HG03460 (cell line): ENCODE measurements around the gene UTS2B.
"Not testable (repeated sequence)": the region's sequence is repeated elsewhere in the genome, so short reads cannot be mapped to it uniquely, and the experiment has no call there.

Source experiments
- ATAC-seq: cut with Tn5 transposase; IDR thresholded peaks from one replicate; pipeline ENCODE4 v1.9.1; 2021; ENCODE audit not compliant: unreplicated experiment

Gene UTS2B

DNA sequence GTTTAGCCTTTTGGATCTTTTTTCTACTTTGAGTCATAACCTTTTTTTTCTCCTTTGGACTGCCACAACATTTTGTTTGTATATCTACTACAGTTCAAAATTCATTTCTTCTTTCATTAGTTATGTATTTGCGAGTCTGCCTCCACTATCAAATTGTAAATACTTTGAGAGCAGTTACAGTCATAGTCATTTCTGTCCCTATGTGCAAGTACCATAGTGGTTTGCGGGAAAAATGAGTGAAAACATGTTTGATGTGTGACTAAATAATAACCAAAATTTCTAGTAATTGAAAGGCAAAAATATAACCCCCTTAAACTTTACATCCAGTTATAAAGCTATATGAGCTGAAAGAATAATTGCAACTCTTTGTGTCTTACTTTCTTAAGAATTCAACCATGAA is 46.9 kb downstream of the UTS2B start:
- ATAC-seq, result no peak

DNA sequence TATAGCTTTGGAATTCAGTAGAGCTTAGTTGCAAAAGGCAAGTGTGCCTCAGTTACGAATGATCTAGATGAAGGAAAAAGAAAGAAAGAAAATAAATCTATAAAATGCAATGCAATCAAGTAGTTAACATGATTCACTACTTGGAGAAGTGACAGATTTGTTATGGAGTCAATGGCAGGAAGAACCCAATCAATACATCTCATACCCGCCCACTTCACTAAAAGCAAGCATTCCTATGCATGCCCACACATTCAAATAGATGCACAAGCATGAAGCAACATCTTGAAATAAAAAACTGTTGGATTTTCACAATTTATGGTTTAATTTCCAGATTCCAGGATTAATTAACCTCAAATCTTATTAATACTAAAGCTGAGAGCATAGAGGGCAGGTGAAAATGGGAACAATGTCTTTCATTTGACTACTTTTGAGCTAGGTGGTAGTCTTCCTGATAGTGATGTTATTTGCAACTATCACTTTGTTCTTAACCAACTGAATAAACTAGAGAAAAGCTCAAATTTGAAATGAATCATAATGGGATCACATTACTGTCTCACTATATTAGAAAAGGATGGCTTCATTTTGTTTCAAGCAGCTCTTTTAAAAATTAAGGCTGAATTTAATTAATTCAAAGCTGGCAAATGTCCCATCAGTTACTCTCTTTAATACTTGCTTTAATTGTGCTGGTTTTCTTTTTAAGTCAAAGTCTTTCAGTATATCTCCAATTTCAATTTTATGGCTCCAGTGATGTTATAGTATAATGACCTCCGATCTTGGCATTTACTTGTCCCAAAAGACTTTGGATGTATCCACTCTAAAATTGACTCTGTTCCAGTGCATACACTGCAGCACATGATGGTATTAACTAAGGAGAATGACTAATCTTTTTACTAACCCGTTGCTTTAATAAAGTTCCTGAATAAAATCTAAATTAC is 47.8 kb downstream of the UTS2B start:
- no peak for ATAC-seq

DNA sequence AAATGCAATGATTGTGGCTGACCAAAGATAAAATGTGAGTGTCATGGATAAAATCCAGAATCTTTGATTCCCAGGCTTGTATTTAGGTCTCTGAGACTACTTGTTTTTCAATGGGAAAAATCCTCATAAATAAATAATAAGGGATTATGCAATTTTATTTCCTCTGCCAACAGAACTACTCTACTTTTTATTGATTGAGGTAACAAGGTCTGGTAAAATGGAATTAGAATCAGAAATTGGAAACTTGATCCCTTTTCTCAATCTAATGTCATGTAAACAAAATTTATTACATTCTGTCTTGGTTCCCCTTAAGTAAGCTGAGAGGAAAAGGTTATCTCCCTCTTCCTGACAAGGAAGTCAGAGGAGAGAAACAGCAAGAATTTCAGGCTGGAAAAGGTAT is 49.4 kb downstream of the UTS2B start:
- ATAC-seq, result no peak

DNA sequence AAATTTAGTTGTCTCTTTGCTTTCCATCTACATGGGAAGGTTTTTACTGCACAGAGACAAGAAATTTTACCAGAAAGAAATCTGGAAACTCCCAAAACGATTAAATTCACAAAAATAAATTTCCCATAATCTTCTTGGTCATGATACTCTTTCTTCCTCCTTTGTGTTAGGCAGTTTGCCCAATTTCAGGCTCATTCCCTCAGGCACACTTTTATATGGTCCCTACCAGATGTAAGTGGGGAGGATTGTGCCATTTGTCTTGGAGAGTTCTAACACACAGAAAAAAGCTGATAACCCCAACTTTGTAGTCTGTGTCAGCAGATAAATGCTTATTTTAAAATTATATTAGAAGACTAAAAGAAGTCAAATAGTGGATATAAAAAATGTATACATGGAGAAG is 50.2 kb downstream of the UTS2B start:
- no peak for ATAC-seq

DNA sequence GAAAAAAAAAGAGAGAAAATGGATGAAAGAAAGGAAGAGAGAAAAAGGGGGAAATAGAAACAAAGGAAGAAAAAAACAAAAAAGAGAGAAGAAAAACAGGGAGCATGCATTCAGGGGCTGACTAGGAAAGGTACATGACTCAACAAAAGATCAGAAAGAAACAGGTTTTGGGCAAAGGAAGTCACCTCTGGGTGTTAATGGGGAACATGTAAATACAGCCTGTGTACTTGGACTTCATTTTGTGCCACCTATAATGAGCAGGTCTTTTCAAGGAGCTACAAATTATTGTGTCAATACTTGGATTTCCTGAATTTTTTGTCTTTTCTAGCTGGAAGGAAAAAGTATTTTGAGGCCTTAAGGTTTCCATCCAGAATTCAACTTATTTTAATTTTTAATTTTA is 54.6 kb downstream of the UTS2B start:
- ATAC-seq, result no peak

DNA sequence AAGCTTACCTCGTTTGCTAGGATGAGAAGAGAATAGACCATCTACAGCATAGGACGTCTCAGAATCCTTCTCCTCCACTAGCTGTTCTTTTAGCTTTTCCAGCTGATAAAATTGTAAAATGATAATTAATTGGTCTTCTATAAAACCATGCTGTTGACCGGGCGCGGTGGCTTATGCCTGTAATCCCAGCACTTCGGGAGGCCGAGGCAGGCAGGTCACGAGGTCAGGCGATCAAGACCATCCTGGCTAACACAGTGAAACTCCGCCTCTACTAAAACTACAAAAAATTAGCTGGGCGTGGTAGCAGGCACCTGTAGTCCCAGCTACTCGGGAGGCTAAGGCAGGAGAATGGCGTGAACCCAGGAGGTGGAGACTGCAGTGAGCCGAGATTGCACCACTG is 55.1 kb downstream of the UTS2B start:
- not testable (repeated sequence) for ATAC-seq

DNA sequence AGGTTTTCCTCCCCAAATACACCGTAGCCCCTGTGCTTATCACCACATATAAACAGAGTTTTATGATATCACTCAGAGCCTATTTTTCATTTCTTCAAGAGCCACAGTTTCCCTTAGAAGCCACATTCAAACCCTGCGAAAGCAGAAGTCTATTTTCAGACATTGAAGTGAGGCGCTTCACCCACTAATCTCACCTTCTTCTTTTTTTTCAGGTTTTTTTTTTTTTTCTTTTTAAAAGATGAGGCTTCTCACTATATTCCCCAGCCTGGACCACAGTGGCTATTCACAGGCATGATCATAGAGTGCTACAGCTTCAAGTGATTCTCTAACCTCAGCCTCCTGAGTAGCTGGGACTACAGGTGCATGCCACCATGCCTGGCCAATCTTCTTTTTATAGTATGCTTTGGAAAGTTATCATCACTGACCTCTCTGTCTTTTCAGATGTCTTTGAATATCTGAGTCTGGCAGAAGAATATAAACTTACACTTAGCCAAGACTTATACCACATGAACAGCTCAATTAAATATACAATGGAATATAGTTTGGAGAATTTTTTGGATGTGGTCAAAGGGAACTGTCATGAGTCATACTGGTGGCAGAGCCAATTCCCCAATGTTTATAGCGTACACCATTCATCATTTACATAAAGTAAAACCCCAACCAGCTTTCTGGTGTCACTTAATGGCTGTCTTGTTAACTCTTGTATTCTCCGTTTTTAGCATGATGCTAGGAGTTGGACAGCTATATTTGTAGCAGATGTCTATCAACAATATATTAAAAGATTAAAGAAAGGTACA is 60.8 kb downstream of the UTS2B start:
- ATAC-seq, result peak; percentile 83

DNA sequence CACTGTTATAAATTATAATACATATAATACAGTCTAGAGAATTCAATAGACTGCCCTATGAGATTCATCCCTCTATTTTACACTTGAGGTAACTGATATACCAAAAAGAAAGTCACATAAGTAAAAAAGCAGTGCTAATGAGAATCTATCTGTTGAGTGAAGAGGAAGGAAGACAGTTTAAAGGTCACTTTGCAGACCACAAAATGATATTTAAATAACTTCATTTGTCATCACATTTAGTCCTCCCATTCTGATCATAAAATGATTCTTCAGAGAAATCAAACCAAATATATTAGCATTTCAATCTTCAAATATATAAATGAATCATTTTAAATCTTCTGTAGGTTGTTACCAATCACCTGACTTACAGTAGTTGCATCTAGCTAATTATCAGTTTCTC is 61.6 kb downstream of the UTS2B start:
- no peak for ATAC-seq

DNA sequence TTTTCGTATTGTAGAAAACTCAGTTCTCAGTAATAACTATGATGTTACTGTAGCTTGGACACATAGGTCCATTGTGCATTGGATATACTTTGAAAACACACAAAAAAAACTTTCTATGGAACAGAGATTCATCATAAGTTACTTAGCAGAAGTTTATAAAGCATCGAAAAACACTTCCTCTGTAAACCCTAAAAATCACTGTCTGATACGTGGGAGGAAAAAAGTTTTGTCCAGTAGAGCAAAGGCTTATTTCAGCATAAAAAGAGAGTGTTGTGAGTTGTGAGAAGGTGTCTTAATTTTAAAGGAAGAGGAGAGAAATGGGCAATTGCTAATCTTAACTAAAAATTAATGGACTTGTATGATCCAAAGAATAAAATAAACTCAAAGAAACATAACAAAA is 66.5 kb downstream of the UTS2B start:
- no peak for ATAC-seq

DNA sequence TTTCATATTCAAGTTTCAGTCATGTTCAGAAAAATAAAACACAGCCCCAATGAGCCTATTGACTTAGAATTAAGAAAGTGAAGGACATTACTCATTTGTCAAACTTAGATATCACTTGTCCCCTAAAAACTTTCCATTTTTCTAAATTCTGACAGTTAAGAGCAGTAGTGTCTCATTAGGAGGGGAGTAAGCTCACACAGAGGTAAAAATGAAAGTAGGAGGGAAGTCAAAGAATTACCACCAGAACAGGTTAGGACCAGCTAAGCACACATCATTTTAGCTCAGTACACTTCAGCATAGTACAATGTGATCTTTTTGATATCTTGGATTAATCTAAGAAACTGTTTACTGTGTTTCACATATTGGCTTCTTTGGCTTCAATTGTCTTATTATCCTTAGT is 67.0 kb downstream of the UTS2B start:
- ATAC-seq, result peak; percentile 67

DNA sequence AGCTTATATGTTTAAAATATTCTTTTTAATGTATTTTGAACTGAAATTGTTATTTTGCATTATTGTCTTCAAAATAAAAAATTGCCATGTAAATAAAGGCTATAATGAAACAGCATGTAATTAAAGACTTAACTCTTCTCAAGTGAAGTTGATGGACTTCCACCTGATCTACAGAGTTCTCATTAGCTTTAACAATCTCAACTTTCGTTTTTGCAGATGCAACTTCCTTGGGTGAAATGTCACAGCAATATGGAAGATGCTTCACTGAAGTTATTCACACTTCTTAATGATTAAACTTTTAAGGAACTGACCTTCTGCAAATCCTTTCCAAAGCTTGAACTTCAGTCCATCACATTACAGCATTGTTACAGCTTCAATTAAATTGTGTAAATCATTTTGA is 67.7 kb downstream of the UTS2B start:
- ATAC-seq, result peak; percentile 78

DNA sequence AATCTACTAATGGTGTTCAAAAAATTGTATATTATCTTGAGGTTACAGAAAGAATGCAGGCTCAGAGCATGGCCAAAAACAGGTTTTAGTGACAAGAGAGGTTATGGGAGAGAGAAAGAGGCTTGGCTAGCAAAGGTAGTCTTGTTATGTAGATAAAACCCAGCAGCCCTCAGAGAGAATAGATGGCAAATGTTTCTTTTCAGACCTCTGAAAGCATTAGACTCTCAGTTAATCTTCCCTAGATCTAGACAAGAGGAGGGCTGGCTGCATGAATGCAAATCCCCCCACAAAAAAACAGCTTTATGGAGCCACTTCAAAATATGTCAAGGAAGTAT is 69.1 kb downstream of the UTS2B start:
- ATAC-seq, result no peak

DNA sequence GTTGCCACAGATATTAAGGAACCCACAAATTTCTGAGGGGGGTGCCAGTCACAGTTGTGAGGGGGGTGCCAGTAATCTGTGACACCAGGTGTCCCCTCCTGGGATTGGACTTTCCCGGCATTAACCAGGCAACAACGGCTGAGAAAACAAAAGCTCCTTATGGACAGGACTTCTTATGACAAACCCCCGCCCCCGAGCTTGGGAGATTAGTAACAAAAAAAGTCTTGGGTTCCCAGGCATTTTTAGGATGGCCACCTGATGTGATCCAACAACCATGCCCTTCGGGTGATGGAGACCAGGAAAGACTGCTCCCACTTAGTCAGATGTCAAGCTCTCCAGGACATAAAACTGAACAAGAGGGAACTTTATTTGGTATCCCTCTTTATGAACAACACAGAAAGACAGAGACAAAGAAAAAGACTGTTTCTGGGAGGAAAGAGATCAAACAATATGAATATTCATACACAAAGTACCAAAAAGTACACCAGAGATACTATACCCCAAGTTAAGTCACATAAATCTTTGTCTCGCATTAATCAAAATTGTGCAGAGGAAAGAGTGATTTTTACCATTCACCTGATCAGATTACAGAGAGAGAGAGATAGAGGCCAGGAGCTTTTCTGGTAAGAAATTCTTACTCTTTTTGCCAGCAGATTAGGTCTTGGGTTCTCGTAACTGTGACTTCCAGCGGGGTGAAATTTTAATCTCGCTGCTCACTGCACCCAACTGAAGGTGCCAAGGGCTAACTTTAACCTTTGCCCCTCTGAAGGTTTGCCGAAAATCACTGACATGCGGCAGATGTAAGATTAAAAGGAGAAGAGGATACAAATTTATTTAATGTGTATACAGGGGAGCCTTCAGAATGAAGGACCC is 69.7 kb downstream of the UTS2B start:
- no peak for ATAC-seq

DNA sequence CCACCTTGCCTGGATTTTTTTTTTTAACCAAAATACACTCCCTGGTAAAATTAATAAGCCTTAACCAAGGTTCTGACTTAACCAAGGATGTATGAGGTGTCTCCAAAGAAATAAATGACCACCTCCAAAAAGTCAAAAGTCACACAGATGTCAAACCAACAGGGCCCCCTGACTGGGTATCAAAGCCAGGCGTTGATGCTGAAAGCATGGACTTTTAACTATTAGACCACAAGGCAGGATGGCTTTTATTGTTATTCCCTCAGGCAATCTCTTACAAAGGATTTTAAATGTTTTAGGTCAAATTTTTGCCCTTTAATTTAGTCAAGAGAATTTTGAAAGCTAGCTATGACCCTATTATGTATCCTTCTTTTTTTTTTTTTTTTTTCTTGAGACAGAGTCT is 70.8 kb downstream of the UTS2B start:
- ATAC-seq, result no peak

DNA sequence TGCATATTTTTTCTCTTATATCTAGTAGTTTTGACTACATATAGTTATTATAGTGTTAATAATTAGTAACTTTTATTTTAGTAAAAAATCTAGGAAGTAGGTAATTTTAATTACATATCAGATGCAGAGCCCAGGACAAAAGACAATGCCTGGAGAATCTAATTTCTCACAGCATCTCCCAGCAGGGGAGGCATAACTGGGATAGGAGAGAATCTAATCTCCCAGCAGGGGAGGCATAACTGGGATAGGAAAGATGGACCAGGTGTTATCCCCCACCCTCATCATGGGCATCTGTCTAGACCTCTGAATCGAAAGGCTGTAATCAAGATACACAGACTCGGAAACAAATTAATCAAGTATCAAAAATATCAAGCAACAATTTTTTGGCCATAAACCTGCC is 73.0 kb downstream of the UTS2B start:
- ATAC-seq, result no peak

DNA sequence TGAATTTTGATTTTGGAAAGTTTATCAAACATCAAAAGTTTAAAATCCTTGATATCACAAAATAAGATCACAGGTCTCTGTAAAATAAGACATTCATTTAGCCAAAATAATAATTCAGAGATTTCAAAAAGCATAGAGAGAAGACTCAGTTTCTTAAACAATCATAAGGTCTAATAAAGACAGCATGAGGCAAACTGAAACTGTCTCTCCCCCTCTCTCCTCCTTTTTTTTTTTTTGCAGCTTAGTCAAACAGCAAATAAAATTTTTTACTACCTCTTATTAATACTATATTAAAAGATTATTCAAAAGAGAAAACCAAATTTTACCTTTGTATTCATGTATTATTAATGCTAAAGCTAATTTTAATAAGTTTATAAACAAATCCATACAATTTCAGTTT is 73.9 kb downstream of the UTS2B start:
- no peak for ATAC-seq

DNA sequence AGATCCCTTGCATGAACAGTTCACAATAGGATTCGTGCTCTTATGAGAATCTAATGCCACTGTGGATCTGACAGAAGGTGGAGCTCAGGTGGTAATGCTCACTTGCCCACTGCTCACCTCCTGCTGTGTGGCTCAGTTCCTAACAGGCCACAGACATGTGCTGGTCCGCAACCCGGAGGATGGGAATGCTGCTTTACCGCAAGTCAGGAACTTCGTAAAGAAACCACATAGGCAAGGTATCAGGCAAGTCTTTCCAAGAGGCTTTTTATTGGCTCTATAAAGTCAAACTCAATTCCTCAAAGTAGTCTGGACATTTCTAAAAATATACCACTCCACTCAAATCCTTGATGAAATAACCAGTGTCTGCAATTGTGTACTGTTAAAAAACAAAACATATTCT is 75.2 kb downstream of the UTS2B start:
- no peak for ATAC-seq

DNA sequence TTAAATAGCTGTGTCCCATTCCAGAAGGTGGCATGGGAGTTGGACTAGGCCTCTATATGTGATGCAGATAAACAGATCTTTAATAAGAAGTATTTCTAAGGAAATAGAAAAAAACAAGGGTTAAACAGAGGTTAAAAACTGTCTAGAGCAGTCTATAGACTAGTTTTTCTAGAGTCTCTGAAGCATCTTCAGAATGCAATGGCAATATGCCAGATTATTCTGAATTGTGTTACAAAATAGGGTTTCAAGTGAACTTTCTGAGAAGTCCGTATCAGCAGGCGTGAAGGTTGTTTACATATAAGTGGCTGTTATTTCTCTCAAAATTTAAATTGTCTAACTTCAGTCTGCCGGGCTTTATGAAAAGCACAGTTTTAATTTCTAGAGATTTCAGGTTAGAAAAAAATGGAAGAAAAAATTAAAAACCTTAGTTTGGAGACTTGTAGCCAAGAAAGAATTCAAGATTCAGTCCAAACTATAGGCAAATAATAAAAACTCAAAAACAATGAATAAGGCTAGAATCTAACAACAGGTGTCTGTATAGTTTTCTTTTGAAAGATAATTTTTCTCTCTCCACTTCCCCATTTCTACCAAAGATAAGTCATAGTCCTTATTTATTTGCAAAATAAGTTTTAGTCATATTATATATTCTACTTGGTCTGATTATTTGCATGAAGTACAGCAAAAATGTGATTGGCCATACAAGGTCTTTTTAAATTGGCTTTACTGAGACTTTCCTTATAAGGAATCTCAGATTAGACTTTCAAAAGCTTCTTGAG is 76.0 kb downstream of the UTS2B start:
- no peak for ATAC-seq

DNA sequence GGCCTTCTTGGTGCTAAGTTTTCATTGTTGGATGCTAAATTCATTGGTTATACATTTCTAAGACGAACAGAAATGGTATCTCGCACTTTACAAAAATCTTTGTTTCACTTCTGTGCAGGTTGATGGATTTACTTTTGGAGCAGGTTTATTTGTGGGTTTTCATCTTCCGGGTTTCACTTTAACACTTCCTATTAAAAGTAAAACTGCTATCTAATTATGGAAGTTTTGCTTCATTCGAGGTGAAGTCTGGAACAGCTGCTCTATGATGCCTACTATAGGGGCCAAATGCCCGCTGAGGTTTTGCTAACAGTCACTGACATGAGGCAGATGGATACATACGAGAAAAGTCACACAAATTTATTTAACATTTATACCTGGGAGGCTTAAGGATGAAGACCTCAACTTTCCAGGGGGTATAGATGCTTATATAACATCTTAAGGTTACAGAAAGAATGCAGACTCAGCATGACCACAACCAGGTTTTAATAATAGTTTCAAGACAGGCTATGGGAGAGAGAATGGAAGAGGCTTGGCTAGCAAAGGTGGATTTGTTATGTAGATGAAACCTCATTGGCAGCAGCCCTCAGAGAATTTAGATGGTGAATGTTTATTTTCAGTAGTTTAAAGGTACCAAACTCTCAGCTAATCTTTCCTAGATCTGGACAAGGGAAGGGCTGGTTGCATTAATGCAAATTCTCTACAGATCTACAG is 77.1 kb downstream of the UTS2B start:
- peak; percentile 43 for ATAC-seq

DNA sequence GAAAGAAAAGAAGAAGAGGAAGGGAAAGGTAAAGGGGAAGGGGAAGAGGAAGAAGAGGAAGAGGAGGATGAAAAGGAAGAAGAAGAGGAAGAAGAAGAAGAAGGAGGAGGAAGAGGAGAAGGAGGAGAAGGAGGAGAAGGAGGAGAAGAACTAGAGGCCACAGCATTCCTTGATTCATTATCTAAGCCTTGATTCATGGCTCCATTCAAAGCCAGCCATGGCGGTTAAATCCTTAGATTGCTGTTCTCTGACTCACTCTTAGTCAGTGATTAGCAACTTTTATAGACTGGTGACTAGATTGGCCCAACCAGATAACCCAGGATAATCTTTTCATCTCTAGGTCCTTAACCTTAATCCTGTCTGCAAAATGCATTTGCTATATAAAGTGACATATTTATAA is 83.7 kb downstream of the UTS2B start:
- ATAC-seq, result no peak
